GM18861 (cell line): ENCODE measurements around the gene ADAMTS8.
"Not testable (repeated sequence)": the region's sequence is repeated elsewhere in the genome, so short reads cannot be mapped to it uniquely, and the experiment has no call there.

ENCODE experiments used
- ATAC-seq: cut with Tn5 transposase; IDR thresholded peaks from one replicate; pipeline ENCODE4 v1.9.1; 2021; ENCODE audit not compliant: unreplicated experiment

The ADAMTS8 gene

GRCh38 chr11:130439160-130439519, 10.7 kb upstream of the ADAMTS8 start:
- ATAC-seq, result no peak

GRCh38 chr11:130438401-130439159, 10.2 kb upstream of the ADAMTS8 start:
- ATAC-seq, result not testable (repeated sequence)

GRCh38 chr11:130437848-130438247, 9.4 kb upstream of the ADAMTS8 start:
- ATAC-seq, result no peak

GRCh38 chr11:130436171-130436570, 7.8 kb upstream of the ADAMTS8 start:
- ATAC-seq, result no peak

DNA sequence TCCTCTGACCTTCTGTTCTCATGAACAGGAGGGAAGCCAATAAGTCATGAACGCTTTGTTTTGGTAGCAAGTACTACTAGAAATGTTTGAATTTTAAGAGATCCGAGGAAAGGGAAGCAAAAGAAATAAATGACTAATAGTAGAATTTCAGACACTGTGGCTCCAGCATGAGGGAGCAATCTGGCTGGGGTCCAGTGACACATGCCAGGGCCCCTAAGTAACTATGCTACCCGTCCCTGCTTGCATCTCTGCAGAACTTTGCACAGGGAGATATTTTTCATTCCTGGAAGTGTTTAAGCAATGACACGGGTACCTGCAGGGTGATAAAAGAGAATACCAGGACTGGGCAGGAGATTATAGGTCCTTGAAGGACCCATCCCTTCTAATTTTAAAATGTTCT, 7.3 kb upstream of the ADAMTS8 start:
- ATAC-seq, result no peak

GRCh38 chr11:130434521-130435223, 6.3 kb upstream of the ADAMTS8 start:
- peak; percentile 87 for ATAC-seq

- no peak for ATAC-seq
Measured at GRCh38 chr11:130433357-130433756, 4.9 kb upstream of the ADAMTS8 start.

DNA sequence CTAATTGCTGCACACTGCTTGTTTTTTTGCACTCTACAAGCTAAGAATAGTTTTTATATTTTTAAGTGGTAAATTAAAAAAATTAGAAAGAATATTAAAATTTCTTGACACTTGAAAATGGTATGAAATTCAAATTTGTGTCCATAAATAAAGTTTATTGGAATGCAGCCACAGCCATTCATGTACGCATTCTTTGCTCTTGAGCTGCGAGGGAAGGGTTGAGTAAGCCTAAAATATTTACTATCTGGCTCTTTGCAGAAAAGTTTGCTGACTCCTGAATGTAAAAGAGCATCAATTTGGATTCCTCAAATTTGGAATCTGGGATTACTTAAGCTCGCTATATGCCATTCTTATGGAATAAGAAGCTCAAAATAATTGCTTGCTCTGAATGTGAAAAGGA, 3.4 kb upstream of the ADAMTS8 start:
- no peak for ATAC-seq

- peak; percentile 52 for ATAC-seq
Measured at GRCh38 chr11:130431331-130431773, 2.9 kb upstream of the ADAMTS8 start.

DNA sequence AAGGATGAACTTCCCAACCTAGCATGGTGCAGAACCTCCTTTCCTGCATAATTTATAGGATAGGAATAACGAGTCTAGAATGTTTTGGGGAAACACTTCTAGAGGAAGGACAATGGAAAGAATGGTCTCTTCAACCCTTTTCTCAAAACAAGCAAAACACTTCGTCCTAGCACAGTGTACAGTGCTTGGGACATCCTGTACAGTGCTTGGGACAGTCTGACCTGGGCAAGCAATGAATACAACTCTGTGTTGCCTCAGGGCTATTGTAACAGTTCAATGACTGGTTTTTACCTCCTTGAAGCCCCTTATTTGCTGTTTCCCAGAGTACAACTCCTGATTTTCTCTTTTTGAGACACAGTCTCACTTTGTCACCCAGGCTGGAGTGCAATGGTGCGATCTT, 1.6 kb upstream of the ADAMTS8 start:
- ATAC-seq, result no peak

- no peak for ATAC-seq
Measured at GRCh38 chr11:130429120-130429681, 792 bp upstream of the ADAMTS8 start.

DNA sequence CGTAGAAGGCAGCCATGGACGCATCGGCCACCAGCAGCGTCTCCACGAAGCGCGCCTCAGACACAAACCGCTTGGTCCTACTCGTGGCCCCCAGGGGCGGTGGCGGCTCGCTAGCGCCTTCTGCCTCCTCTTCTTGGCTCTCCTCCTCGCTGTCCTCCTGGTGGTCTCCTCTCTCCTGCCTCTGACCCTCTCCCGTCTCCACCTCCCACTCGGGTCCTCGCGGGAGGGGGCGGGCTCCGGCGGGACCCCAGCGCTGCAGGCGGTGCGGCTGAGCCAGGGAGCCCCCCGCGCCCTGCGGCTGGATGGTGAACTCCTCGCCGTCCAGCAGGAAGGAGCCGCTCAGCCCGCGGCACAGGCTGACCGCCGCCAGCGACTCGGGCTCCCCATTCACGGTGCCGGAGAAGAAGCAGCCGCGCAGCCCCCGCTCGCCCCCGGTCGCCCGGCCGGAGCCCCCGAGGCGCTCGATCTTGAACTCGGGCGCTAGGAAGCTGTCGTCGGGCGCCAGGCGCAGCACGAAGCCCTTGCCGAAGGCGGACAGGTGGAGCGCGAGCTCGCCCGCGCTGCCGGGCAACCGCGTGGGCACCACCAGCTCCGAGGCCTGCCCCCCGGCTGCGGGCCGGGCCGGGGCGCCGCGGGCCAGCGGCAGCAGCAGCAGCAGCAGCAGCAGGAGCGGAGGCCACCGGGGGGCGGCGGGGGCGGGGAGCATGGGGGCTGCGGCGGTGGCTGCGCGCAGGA, 661 bp downstream of the ADAMTS8 start:
- ATAC-seq, result no peak

- ATAC-seq, result no peak
Measured at GRCh38 chr11:130426837-130427341, 1.5 kb downstream of the ADAMTS8 start.

DNA sequence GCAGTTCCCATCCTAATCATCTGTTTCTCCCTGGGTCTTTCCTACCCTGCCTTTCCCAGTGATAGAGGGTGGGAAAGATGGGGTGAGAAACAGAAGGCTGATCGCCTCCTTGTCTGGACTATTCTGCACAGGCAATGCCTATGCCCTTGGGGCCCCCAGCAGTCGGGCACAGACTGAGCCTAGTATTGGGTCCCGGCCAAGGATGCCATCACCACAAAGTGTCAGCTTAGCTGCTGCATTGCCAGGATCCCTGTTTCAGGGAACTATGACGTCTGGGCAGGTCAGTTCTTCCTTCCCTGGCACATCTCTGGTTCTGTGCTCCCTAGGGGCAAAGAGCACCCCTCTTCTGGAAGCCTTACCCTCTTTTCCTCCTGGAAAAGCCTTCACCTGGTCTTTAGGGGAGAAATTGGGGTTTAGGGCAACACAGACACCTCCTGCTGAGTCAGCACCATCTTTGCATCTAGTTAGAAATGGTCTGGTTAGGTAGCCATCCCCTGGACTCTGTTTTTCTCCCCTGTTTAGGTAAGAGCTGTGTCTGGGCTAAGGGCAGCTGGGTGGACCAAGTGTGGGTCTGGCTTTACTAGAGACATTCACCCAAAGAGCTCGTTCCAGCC, 2.1 kb downstream of the ADAMTS8 start:
- no peak for ATAC-seq

DNA sequence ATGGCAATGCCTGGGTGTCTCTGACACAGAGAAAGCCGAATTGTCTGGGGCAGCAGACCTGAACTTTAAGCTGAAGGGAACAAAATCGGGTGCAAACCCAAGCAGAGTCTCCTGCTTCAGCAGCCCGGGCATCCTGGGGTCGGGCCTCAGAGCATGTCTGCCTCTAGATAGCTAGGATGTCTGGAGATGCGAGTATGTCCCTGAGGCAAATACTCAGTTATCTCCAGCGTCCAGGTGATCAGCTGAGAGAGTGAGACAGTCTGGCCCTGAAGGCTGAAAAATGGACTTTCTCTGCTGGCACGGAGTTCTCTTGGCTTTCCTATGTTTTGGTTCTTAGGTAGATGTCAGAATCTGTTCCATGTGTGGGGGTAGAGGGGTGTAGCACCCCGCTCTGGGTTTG, 3.3 kb downstream of the ADAMTS8 start:
- no peak for ATAC-seq

- no peak for ATAC-seq
Measured at GRCh38 chr11:130424613-130425140, 3.7 kb downstream of the ADAMTS8 start.

DNA sequence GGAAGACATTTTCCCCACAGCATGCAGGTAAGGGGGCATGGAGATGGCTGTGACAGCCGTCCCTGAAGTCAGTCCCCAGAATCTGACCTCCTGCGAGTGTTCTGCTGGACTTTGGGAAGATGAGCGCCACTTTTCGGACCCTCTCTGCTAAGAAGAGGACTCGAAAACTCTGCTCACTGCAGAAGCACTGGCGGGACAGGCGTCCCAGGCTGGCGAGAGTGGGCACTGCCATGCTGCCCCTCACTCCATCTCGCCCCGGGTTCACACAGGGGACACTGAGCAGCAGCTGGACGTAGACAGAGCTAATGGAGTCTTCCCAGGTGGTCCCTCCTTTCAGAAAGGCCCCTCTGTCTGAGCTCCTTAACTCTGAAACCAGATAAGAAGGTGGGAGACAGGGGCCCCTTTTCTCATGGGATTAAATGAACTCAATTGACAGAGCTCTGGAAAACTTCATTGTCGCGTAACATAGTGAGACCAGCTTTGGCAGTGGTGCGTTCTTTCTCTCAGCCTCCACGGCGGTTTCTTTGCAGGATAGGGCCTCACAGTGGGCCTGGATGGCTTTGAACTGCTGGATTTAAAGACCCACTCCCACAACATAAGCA, 4.8 kb downstream of the ADAMTS8 start:
- no peak for ATAC-seq

DNA sequence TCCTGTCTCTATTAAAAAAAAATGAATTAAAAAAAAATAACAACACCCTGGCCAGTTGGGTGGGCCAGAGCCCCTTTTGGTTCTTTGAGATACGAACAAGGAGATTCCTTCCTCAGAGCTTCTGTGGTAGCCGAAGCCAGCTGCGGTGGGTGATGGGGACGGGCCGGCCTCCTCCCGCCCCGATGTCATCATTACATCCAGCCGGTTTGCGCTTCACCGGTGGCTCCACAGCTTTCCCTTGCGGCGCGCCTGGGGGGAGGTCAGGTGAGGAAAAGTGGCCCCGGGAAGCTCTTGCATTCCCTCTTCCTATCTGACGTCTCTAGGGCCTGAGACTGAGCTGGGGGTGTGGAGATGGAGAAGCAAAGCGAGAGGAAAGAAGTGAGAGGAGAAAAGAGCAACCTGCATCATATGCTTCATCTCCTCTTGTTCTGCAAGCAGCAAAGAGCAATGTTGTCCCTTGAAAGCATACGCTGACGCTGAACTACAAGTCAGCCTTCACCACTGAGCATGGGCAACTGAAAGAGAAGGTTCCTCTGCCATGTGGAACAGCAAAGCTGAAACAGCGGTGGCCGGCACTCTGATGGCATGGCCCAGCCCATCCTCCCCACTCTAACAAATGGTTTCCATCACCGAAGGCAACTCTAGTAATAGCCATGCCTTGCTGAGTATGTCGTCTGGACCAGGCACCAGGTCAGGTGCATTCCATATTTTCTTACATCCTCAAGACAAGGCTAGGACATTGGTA, 6.0 kb downstream of the ADAMTS8 start:
- no peak for ATAC-seq

GRCh38 chr11:130421697-130422096, 6.7 kb downstream of the ADAMTS8 start:
- no peak for ATAC-seq

GRCh38 chr11:130421199-130421585, 7.2 kb downstream of the ADAMTS8 start:
- ATAC-seq, result no peak
